ENCODE measurements around the gene CCDC27. TPM values are rescaled to one million over a fixed set of nuclear protein-coding genes. Genes with fewer than 3 reads are reported as not detected.

Gene CCDC27
- total and polyA plus RNA-seq, 4 donors: not detected

- Histone ChIP-seq H3K27me3 (ENCODE audit: control insufficient read depth in 1 of 2, insufficient read depth in 2 of 2, low read length in 1 of 2) (no peaks in the 10 kb centered on the region), H3K9me3 (ENCODE audit: control insufficient read depth, low read length) (no peaks in the 10 kb centered on the region), H3K27ac (ENCODE audit: low read depth in 1 of 2, low read length in 2 of 2) (no peak overlapping the region), H3K4me1 (ENCODE audit: control insufficient read depth in 1 of 2, insufficient read depth in 2 of 2, low read length in 2 of 2) (no peaks in the 10 kb centered on the region), H3K36me3 (ENCODE audit: control insufficient read depth in 1 of 2, insufficient read depth in 2 of 2, low read length in 1 of 2) (peaks cover 0 to 8% of the 10 kb centered on the region in 2 donors), H3K4me3 (ENCODE audit: low read length in 2 of 2) (no peak overlapping the region)
- intact Hi-C loops (cut with DNase I): no loop called here
- DNase-seq (no peak), ATAC-seq (ENCODE audit: low FRiP score) (no peak)
- WGBS, 2 donors: 93 to 94% methylated on average over 30 of the region's 30 CpGs
Observed at GRCh38 chr1:3783651-3784474, 31.6 kb downstream of the CCDC27 start.

GRCh38 chr1:3785045-3785444 is 32.8 kb downstream of the CCDC27 start:
- Histone ChIP-seq H3K4me3 (ENCODE audit: low read length in 2 of 2) (no peak overlapping the region), H3K4me1 (ENCODE audit: control insufficient read depth in 1 of 2, insufficient read depth in 2 of 2, low read length in 2 of 2) (no peaks in the 10 kb centered on the region), H3K27ac (ENCODE audit: low read depth in 1 of 2, low read length in 2 of 2) (no peak overlapping the region), H3K9me3 (ENCODE audit: control insufficient read depth, low read length) (no peaks in the 10 kb centered on the region), H3K36me3 (ENCODE audit: control insufficient read depth in 1 of 2, insufficient read depth in 2 of 2, low read length in 1 of 2) (peaks cover 0 to 6% of the 10 kb centered on the region in 2 donors), H3K27me3 (ENCODE audit: control insufficient read depth in 1 of 2, insufficient read depth in 2 of 2, low read length in 1 of 2) (no peaks in the 10 kb centered on the region)
- WGBS, 2 donors: 77 to 79% methylated on average over 13 of the region's 13 CpGs
- intact Hi-C loops (cut with DNase I): no loop called here
- ATAC-seq (ENCODE audit: low FRiP score) (no peak), DNase-seq (no peak)

- H3K27ac ChIP-seq (ENCODE audit: low read depth in 1 of 2, low read length in 2 of 2): no peak overlapping the region
- H3K27me3 ChIP-seq (ENCODE audit: control insufficient read depth in 1 of 2, insufficient read depth in 2 of 2, low read length in 1 of 2): no peaks in the 10 kb centered on the region
- DNase-seq (no peak), ATAC-seq (ENCODE audit: low FRiP score) (no peak)
- H3K4me3 ChIP-seq (ENCODE audit: low read length in 2 of 2): no peak overlapping the region
- H3K36me3 ChIP-seq (ENCODE audit: control insufficient read depth in 1 of 2, insufficient read depth in 2 of 2, low read length in 1 of 2): peaks cover 0 to 6% of the 10 kb centered on the region in 2 donors
- H3K9me3 ChIP-seq (ENCODE audit: control insufficient read depth, low read length): no peaks in the 10 kb centered on the region
- H3K4me1 ChIP-seq (ENCODE audit: control insufficient read depth in 1 of 2, insufficient read depth in 2 of 2, low read length in 2 of 2): no peaks in the 10 kb centered on the region
- intact Hi-C loops (cut with DNase I): no loop called here
- 76 to 79% methylated on average over 14 of the region's 14 CpGs for WGBS, 2 donors
Observed at GRCh38 chr1:3785456-3786157, 33.4 kb downstream of the CCDC27 start.

GRCh38 chr1:3786468-3787348 is 34.5 kb downstream of the CCDC27 start:
- Histone ChIP-seq H3K9me3 (ENCODE audit: control insufficient read depth, low read length) (no peaks in the 10 kb centered on the region), H3K27ac (ENCODE audit: low read depth in 1 of 2, low read length in 2 of 2) (no peak overlapping the region), H3K36me3 (ENCODE audit: control insufficient read depth in 1 of 2, insufficient read depth in 2 of 2, low read length in 1 of 2) (peaks cover 0 to 3% of the 10 kb centered on the region in 2 donors), H3K4me1 (ENCODE audit: control insufficient read depth in 1 of 2, insufficient read depth in 2 of 2, low read length in 2 of 2) (no peaks in the 10 kb centered on the region), H3K27me3 (ENCODE audit: control insufficient read depth in 1 of 2, insufficient read depth in 2 of 2, low read length in 1 of 2) (no peaks in the 10 kb centered on the region), H3K4me3 (ENCODE audit: low read length in 2 of 2) (no peak overlapping the region)
- intact Hi-C loops (cut with DNase I): no loop called here
- WGBS, 2 donors: 92% methylated on average over 45 of the region's 45 CpGs
- ATAC-seq (ENCODE audit: low FRiP score) (no peak), DNase-seq (no peak)

- no peaks in the 10 kb centered on the region for H3K9me3 ChIP-seq (ENCODE audit: control insufficient read depth, low read length)
- ATAC-seq (ENCODE audit: low FRiP score) (no peak), DNase-seq (no peak)
- intact Hi-C loops (cut with DNase I): no loop called here
- WGBS, 2 donors: 83% methylated on average over 10 of the region's 10 CpGs
- peaks cover 0 to 2% of the 10 kb centered on the region in 2 donors for H3K36me3 ChIP-seq (ENCODE audit: control insufficient read depth in 1 of 2, insufficient read depth in 2 of 2, low read length in 1 of 2)
- no peak overlapping the region for H3K27ac ChIP-seq (ENCODE audit: low read depth in 1 of 2, low read length in 2 of 2)
- no peak overlapping the region for H3K4me3 ChIP-seq (ENCODE audit: low read length in 2 of 2)
- no peaks in the 10 kb centered on the region for H3K4me1 ChIP-seq (ENCODE audit: control insufficient read depth in 1 of 2, insufficient read depth in 2 of 2, low read length in 2 of 2)
- H3K27me3 ChIP-seq (ENCODE audit: control insufficient read depth in 1 of 2, insufficient read depth in 2 of 2, low read length in 1 of 2): no peaks in the 10 kb centered on the region
Observed at GRCh38 chr1:3787349-3787715, 35.1 kb downstream of the CCDC27 start.

GRCh38 chr1:3787745-3788605 is 35.7 kb downstream of the CCDC27 start:
- DNase-seq (peak in 1 of 2 donors; percentile 43), ATAC-seq (ENCODE audit: low FRiP score) (no peak)
- H3K27me3 ChIP-seq (ENCODE audit: control insufficient read depth in 1 of 2, insufficient read depth in 2 of 2, low read length in 1 of 2): no peaks in the 10 kb centered on the region
- no peaks in the 10 kb centered on the region for H3K4me1 ChIP-seq (ENCODE audit: control insufficient read depth in 1 of 2, insufficient read depth in 2 of 2, low read length in 2 of 2)
- no peaks in the 10 kb centered on the region for H3K36me3 ChIP-seq (ENCODE audit: control insufficient read depth in 1 of 2, insufficient read depth in 2 of 2, low read length in 1 of 2)
- WGBS, 2 donors: 89% methylated on average over 26 of the region's 26 CpGs
- H3K4me3 ChIP-seq (ENCODE audit: low read length in 2 of 2): no peak overlapping the region
- no peak overlapping the region for H3K27ac ChIP-seq (ENCODE audit: low read depth in 1 of 2, low read length in 2 of 2)
- H3K9me3 ChIP-seq (ENCODE audit: control insufficient read depth, low read length): no peaks in the 10 kb centered on the region
- intact Hi-C loops (cut with DNase I): no loop called here

- no peak for ATAC-seq (ENCODE audit: low FRiP score)
- no peaks in the 10 kb centered on the region for H3K36me3 ChIP-seq (ENCODE audit: control insufficient read depth in 1 of 2, insufficient read depth in 2 of 2, low read length in 1 of 2)
- 79 to 83% methylated on average over 14 to 16 of the region's 16 CpGs for WGBS, 2 donors
- H3K9me3 ChIP-seq (ENCODE audit: control insufficient read depth, low read length): no peaks in the 10 kb centered on the region
- no peak overlapping the region for H3K4me3 ChIP-seq (ENCODE audit: low read length in 2 of 2)
- no peaks in the 10 kb centered on the region for H3K4me1 ChIP-seq (ENCODE audit: control insufficient read depth in 1 of 2, insufficient read depth in 2 of 2, low read length in 2 of 2)
- H3K27ac ChIP-seq (ENCODE audit: low read depth in 1 of 2, low read length in 2 of 2): no peak overlapping the region
- H3K27me3 ChIP-seq (ENCODE audit: control insufficient read depth in 1 of 2, insufficient read depth in 2 of 2, low read length in 1 of 2): no peaks in the 10 kb centered on the region
- intact Hi-C loops (cut with DNase I): no loop called here
- DNase-seq: peak in 1 of 2 donors; percentile 64
Observed at GRCh38 chr1:3788756-3789420, 36.6 kb downstream of the CCDC27 start.
